ENCODE measurements around the gene INO80E.

- TF ChIP-seq CTCF (IDR thresholded peaks at IDR 0.05 in 4 of 5, conservative IDR thresholded peaks at IDR 0.05 in 1 of 5) (no peak), POLR2A (IDR thresholded peaks at IDR 0.05) (no peak)
Observed at GRCh38 chr16:29978564-29979270, 17.3 kb upstream of the INO80E start.

Measured in gastrocnemius medialis (tissue), 4 donors.